ENCODE results near the gene SLC13A5.
"Not testable (repeated sequence)": the region's sequence is repeated elsewhere in the genome, so short reads cannot be mapped to it uniquely, and the experiment has no call there.

DNA sequence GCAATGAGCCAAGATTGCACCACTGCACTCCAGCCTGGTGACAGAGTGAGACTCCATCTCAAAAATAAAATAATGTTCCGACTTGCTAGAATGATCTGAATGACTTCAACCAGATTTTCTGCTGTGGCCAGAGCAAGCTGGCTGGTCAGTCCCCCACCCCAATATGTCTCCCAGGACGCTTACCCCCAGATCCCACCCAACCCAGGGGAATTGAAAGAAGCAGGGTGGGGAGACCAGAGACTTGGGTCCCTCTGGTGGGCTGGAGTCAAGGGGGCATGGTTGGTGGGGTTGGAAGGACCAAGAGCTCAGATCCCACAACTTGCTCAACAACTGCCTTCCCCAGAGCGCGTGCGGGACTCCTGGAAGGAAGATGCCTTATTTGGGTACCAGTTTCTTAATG lies 54.8 kb downstream of the SLC13A5 start:
- not testable (repeated sequence) for TF ChIP-seq ZNF274 (IDR thresholded peaks at IDR 0.05; ENCODE audit: low read depth, low read length); YY1 (IDR thresholded peaks at IDR 0.05; ENCODE audit: insufficient read depth, insufficient read length); SUZ12 (IDR thresholded peaks at IDR 0.05; ENCODE audit: extremely low read depth, insufficient read depth, insufficient read length)

Data from NT2/D1 (cell line).